Body of pancreas (tissue), 4 donors: Measurements from ENCODE around the gene DNAJC25. TPM values are rescaled to one million over a fixed set of nuclear protein-coding genes. Genes with fewer than 3 reads are reported as not detected.

Experiments used
- ATAC-seq: fragments of 150-250 bp; one replicate; pipeline ENCODE4 v1.9.1; 2016
- DNase-seq, 4 donors: peaks; one replicate each; pipeline ENCODE4 v3.0.0-alpha.2; 2019
- H3K27ac ChIP-seq, 4 donors: fragments of 200-600 bp; sonication (generic); 1 replicate in 3 of 4; 2 replicates in 1 of 4; pipeline versions ENCODE4 v1.5.1 to v1.6.1; 2016 to 2019; ENCODE audit warnings: mild to moderate bottlenecking in 1 of 4, mixed read lengths in 1 of 4, moderate library complexity in 1 of 4
- H3K27me3 ChIP-seq, 2 donors: fragments of 200-600 bp; sonication (generic); one replicate each; pipeline ENCODE4 v1.6.0; 2016; ENCODE audit warnings: mild to moderate bottlenecking in 1 of 2
- H3K36me3 ChIP-seq, 2 donors: fragments of 200-600 bp; sonication (generic); replicated peaks in 1 of 2; 2 replicates each; pipeline ENCODE4 v1.5.1; 2016; ENCODE audit warnings: low read depth in 2 of 2; ENCODE audit not compliant: insufficient read depth in 1 of 2
- H3K4me1 ChIP-seq: fragments of 200-600 bp; sonication (generic); one replicate; pipeline ENCODE4 v1.6.0; 2016
- H3K4me3 ChIP-seq, 2 donors: fragments of 200-600 bp; sonication (generic); 1 replicate in 1 of 2; 2 replicates in 1 of 2; pipeline ENCODE4 v1.5.1; 2016 to 2019
- H3K9me3 ChIP-seq, 3 donors: fragments of 200-600 bp; sonication (generic); 1 replicate in 2 of 3; 2 replicates in 1 of 3; pipeline ENCODE4 v1.5.1; 2016
- CTCF ChIP-seq, 7 experiments: fragments of 450-650 bp in 4 of 7; fragments of 200-600 bp in 3 of 7; sonication (generic) in 3 of 7; IDR thresholded peaks; one replicate each; pipeline ENCODE4 v1.5.1; 2016 to 2019; ENCODE audit warnings: antibody characterized with exemption in 7 of 7
- POLR2A ChIP-seq, 3 donors: fragments of 450-650 bp; IDR thresholded peaks; one replicate each; pipeline ENCODE4 v1.6.1; 2016; ENCODE audit warnings: antibody characterized with exemption in 3 of 3, mild to moderate bottlenecking in 2 of 3
- WGBS, 2 donors: methylation state at CpG; one replicate each; pipeline ENCODE4 v1.1.5; 2017; 5-methylcytosine and 5-hydroxymethylcytosine counted together
- intact Hi-C: fragments of 100-400 bp; cut with DNase I; formaldehyde crosslinking; loops from one replicate; pipeline ENCODE4 v1.15.1; 2023
- total RNA-seq, 2 donors: library from RNA; depleted of rRNA; stranded (reverse); fragments of >200 nt; gene quantifications; one replicate each; pipeline ENCODE4 v1.1.0, GENCODE V29; 2016

The DNAJC25 gene
- total RNA-seq, 2 donors from 2014 or later: 4.2 to 21.1 TPM

- intact Hi-C loops: no loop called here
- Histone ChIP-seq H3K9me3 (no peaks in the 10 kb centered on the region), H3K4me3 (no peak overlapping the region), H3K27me3 (no peaks in the 10 kb centered on the region), H3K4me1 (no peaks in the 10 kb centered on the region), H3K27ac (no peak overlapping the region), H3K36me3 (peaks cover 2 to 6% of the 10 kb centered on the region in 2 donors)
- DNase-seq (no peak), ATAC-seq (no peak)
- TF ChIP-seq CTCF (IDR thresholded peaks at IDR 0.05) (no peak), POLR2A (IDR thresholded peaks at IDR 0.05) (no peak)
- 78 to 84% methylated on average over 4 of the region's 4 CpGs for WGBS, 2 donors
Observed at GRCh38 chr9:111648066-111648465, 16.9 kb downstream of the DNAJC25 start.

GRCh38 chr9:111649016-111649415 lies 17.9 kb downstream of the DNAJC25 start:
- TF ChIP-seq CTCF (IDR thresholded peaks at IDR 0.05): no peak
- no peak for TF ChIP-seq POLR2A (IDR thresholded peaks at IDR 0.05)
- intact Hi-C loops: no loop called here
- DNase-seq: no peak
- H3K4me3 ChIP-seq: no peak overlapping the region
- no peaks in the 10 kb centered on the region for H3K27me3 ChIP-seq
- 45 to 52% methylated on average over 4 of the region's 4 CpGs for WGBS, 2 donors
- no peak overlapping the region for H3K27ac ChIP-seq
- H3K9me3 ChIP-seq: no peaks in the 10 kb centered on the region
- no peak for ATAC-seq
- no peaks in the 10 kb centered on the region for H3K4me1 ChIP-seq
- peaks cover 2 to 6% of the 10 kb centered on the region in 2 donors for H3K36me3 ChIP-seq

GRCh38 chr9:111657051-111657450 lies 25.9 kb downstream of the DNAJC25 start:
- intact Hi-C loops: no loop called here
- H3K9me3 ChIP-seq: no peaks in the 10 kb centered on the region
- H3K36me3 ChIP-seq: peaks cover 0 to 4% of the 10 kb centered on the region in 2 donors
- H3K4me3 ChIP-seq: no peak overlapping the region
- H3K4me1 ChIP-seq: peaks cover 5% of the 10 kb centered on the region
- H3K27me3 ChIP-seq: no peaks in the 10 kb centered on the region
- no peak overlapping the region for H3K27ac ChIP-seq
- DNase-seq (no peak), ATAC-seq (no peak)
- TF ChIP-seq CTCF (IDR thresholded peaks at IDR 0.05): no peak
- TF ChIP-seq POLR2A (IDR thresholded peaks at IDR 0.05): no peak
- WGBS, 2 donors: 87 to 90% methylated on average over 6 of the region's 6 CpGs

- Histone ChIP-seq H3K4me1 (peaks cover 18% of the 10 kb centered on the region), H3K9me3 (no peaks in the 10 kb centered on the region), H3K4me3 (no peak overlapping the region), H3K36me3 (peaks cover 0 to 4% of the 10 kb centered on the region in 2 donors), H3K27ac (no peak overlapping the region), H3K27me3 (no peaks in the 10 kb centered on the region)
- ATAC-seq (no peak), DNase-seq (no peak)
- intact Hi-C loops: no loop called here
- no peak for TF ChIP-seq POLR2A (IDR thresholded peaks at IDR 0.05)
- 68 to 70% methylated on average over 8 of the region's 8 CpGs for WGBS, 2 donors
Observed at GRCh38 chr9:111658943-111659342, 27.8 kb downstream of the DNAJC25 start.

GRCh38 chr9:111659691-111660090 lies 28.6 kb downstream of the DNAJC25 start:
- H3K36me3 ChIP-seq: peaks cover 0 to 3% of the 10 kb centered on the region in 2 donors
- intact Hi-C loops: no loop called here

More at GRCh38 chr9:111659691-111660090, 28.6 kb downstream of the DNAJC25 start:
- no peak for DNase-seq
- Histone ChIP-seq H3K4me3 (no peak overlapping the region), H3K9me3 (no peaks in the 10 kb centered on the region), H3K27me3 (no peaks in the 10 kb centered on the region), H3K27ac (no peak overlapping the region), H3K4me1 (peaks cover 18% of the 10 kb centered on the region)
- no peak for ATAC-seq
- no peak for TF ChIP-seq POLR2A (IDR thresholded peaks at IDR 0.05)
- TF ChIP-seq CTCF (IDR thresholded peaks at IDR 0.05): no peak
- 84 to 88% methylated on average over 3 of the region's 3 CpGs for WGBS, 2 donors
